Keratinocyte (primary cell): ENCODE measurements around the gene ABR. TPM values are rescaled to one million over a fixed set of nuclear protein-coding genes. Genes with fewer than 3 reads are reported as not detected.
A peak's percentile ranks its signal among the peaks of the same experiment; 100 is the strongest.

Source experiments
- DNase-seq: peaks from one replicate; pipeline ENCODE4 v3.0.0-alpha.2; 2011; ENCODE audit warnings: low read depth, missing footprints, low spot score
- FAIRE-seq: peaks from 2 replicates; lab custom pipeline; 2011; peaks lifted over from hg19 to GRCh38; lab: Jason Lieb, UNC
- H2AFZ ChIP-seq: 2 replicates; pipeline ENCODE4 v1.6.0; 2012; ENCODE audit warnings: low read length, control low read depth, inconsistent platforms; ENCODE audit not compliant: control insufficient read depth
- H3K27ac ChIP-seq: 2 replicates; pipeline ENCODE4 v1.5.1; 2011; ENCODE audit warnings: low read length; ENCODE audit not compliant: control insufficient read depth, insufficient read depth
- H3K27me3 ChIP-seq: 3 replicates; pipeline ENCODE4 v1.6.0; 2011; ENCODE audit warnings: low read length; ENCODE audit not compliant: control insufficient read depth, insufficient read depth; ENCODE audit errors: extremely low read depth
- H3K36me3 ChIP-seq, 2 experiments: 2 replicates in 1 of 2; 3 replicates in 1 of 2; pipeline ENCODE4 v1.5.1; 2011; ENCODE audit warnings: low read length in 2 of 2, mild to moderate bottlenecking in 1 of 2; ENCODE audit not compliant: control insufficient read depth in 2 of 2, insufficient read depth in 2 of 2; ENCODE audit errors: extremely low read depth in 1 of 2
- H3K4me1 ChIP-seq: 3 replicates; pipeline ENCODE4 v1.5.1; 2011; ENCODE audit warnings: low read length; ENCODE audit not compliant: control insufficient read depth, insufficient read depth; ENCODE audit errors: extremely low read depth
- H3K4me2 ChIP-seq: 3 replicates; pipeline ENCODE4 v1.6.0; 2011; ENCODE audit warnings: low read depth, low read length; ENCODE audit not compliant: control insufficient read depth, insufficient read depth; ENCODE audit errors: extremely low read depth
- H3K4me3 ChIP-seq, 3 experiments: fragments of 200-600 bp in 1 of 3; sonication (generic) in 1 of 3; 2 replicates in 2 of 3; 3 replicates in 1 of 3; pipeline ENCODE4 v1.5.1; 2011 to 2016; ENCODE audit warnings: low read length in 3 of 3, mild to moderate bottlenecking in 3 of 3, control low read depth in 2 of 3, inconsistent platforms in 1 of 3, low read depth in 1 of 3, mixed read lengths in 1 of 3, mixed run types in 1 of 3, moderate library complexity in 1 of 3; ENCODE audit not compliant: control insufficient read depth in 2 of 3, insufficient read depth in 2 of 3; ENCODE audit errors: extremely low read depth in 1 of 3
- H3K79me2 ChIP-seq: 2 replicates; pipeline ENCODE4 v1.6.0; 2012; ENCODE audit warnings: low read length; ENCODE audit not compliant: control insufficient read depth, insufficient read depth
- H3K9ac ChIP-seq: 3 replicates; pipeline ENCODE4 v1.6.0; 2011; ENCODE audit warnings: low read length; ENCODE audit not compliant: control insufficient read depth, insufficient read depth; ENCODE audit errors: extremely low read depth
- H3K9me1 ChIP-seq: 3 replicates; pipeline ENCODE4 v1.6.0; 2011; ENCODE audit warnings: low read length; ENCODE audit not compliant: control insufficient read depth, insufficient read depth; ENCODE audit errors: extremely low read depth
- H3K9me3 ChIP-seq: 2 replicates; pipeline ENCODE4 v1.5.1; 2012; ENCODE audit warnings: low read depth, low read length; ENCODE audit not compliant: control insufficient read depth
- H4K20me1 ChIP-seq: 3 replicates; pipeline ENCODE4 v1.6.0; 2011; ENCODE audit warnings: low read length; ENCODE audit not compliant: control insufficient read depth, insufficient read depth; ENCODE audit errors: extremely low read depth
- CTCF ChIP-seq, 3 experiments: IDR thresholded peaks in 1 of 3; conservative IDR thresholded peaks in 1 of 3; optimal IDR thresholded peaks in 1 of 3; 2 replicates in 2 of 3; 3 replicates in 1 of 3; pipeline versions ENCODE3 to v1.5.1; 2011; ENCODE audit warnings: low read length in 3 of 3, mild to moderate bottlenecking in 3 of 3, moderate library complexity in 2 of 3, control low read depth in 1 of 3, inconsistent platforms in 1 of 3; ENCODE audit not compliant: insufficient read depth in 2 of 3; ENCODE audit errors: extremely low read depth in 1 of 3
- EZH2 ChIP-seq: IDR thresholded peaks from one replicate; pipeline ENCODE4 v1.6.1; 2012; ENCODE audit warnings: inconsistent platforms, mild to moderate bottlenecking, low read length, moderate library complexity
- dilution Hi-C: fragments of 300-500 bp; cut with MboI; formaldehyde crosslinking; loops from one replicate; pipeline ENCODE4 v1.7.0; 2020; ENCODE audit warnings: low sequenced_read_pairs; ENCODE audit not compliant: extremely low pct_ligation_motif_present
- polyA plus RNA-seq, 5 experiments: library from polyadenylated mRNA; depleted of rRNA in 3 of 5; stranded (reverse) in 3 of 5; stranded (forward) in 1 of 5; unstranded in 1 of 5; fragments of >200 nt; gene quantifications; 1 replicate in 1 of 5; 2 replicates in 3 of 5; 3 replicates in 1 of 5; pipeline versions ENCODE4 v1.2.1 to v1.2.3, GENCODE V29; 2011 to 2012; ENCODE audit warnings: missing spikeins in 2 of 5, low read depth in 1 of 5, low replicate concordance in 1 of 5

Gene ABR
- polyA plus RNA-seq, 1 donor (not counting 4 experiments of a cell fraction or from before 2014, with no cell fraction given): 17.3 TPM

GRCh38 chr17:1206026-1206777 lies 26.4 kb upstream of the ABR start:
- no peak for TF ChIP-seq CTCF (optimal IDR thresholded peaks at IDR 0.05 in 1 of 3, IDR thresholded peaks at IDR 0.05 in 1 of 3, conservative IDR thresholded peaks at IDR 0.05 in 1 of 3; ENCODE audit: extremely low read depth in 1 of 3, insufficient read depth in 2 of 3, low read length in 3 of 3)
- no peak for TF ChIP-seq EZH2
- Histone ChIP-seq H4K20me1 (no peaks in the 10 kb centered on the region), H3K4me2 (no peak overlapping the region), H3K79me2 (no peaks in the 10 kb centered on the region), H2AFZ (no peak overlapping the region), H3K9me1 (no peaks in the 10 kb centered on the region), H3K36me3 (no peaks in the 10 kb centered on the region), H3K9ac (no peak overlapping the region), H3K9me3 (no peaks in the 10 kb centered on the region), H3K4me1 (no peaks in the 10 kb centered on the region), H3K27ac (no peak overlapping the region), H3K4me3 (no peak overlapping the region), H3K27me3 (peaks cover 7% of the 10 kb centered on the region)
- no peak for FAIRE-seq
- no peak for DNase-seq
- dilution Hi-C loops: no loop called here

- no peaks in the 10 kb centered on the region for H3K4me1 ChIP-seq
- no peaks in the 10 kb centered on the region for H3K9me1 ChIP-seq
- peak overlapping the region; percentile 85 for H3K4me2 ChIP-seq
- peak overlapping the region; percentile 60 for H3K9ac ChIP-seq
- FAIRE-seq (no peak), DNase-seq (no peak)
- H3K9me3 ChIP-seq: no peaks in the 10 kb centered on the region
- TF ChIP-seq EZH2: no peak
- TF ChIP-seq CTCF (optimal IDR thresholded peaks at IDR 0.05 in 1 of 3, IDR thresholded peaks at IDR 0.05 in 1 of 3, conservative IDR thresholded peaks at IDR 0.05 in 1 of 3; ENCODE audit: extremely low read depth in 1 of 3, insufficient read depth in 2 of 3, low read length in 3 of 3): no peak
- dilution Hi-C loops: no loop called here
- H3K4me3 ChIP-seq: peak overlapping the region; percentile 46 to 63 (median 54)
- peak overlapping the region; percentile 68 for H2AFZ ChIP-seq
- no peaks in the 10 kb centered on the region for H3K36me3 ChIP-seq
- H4K20me1 ChIP-seq: no peaks in the 10 kb centered on the region
- H3K27me3 ChIP-seq: peaks cover 7% of the 10 kb centered on the region
- no peaks in the 10 kb centered on the region for H3K79me2 ChIP-seq
- no peak overlapping the region for H3K27ac ChIP-seq
Observed at GRCh38 chr17:1203967-1204291, 24.1 kb upstream of the ABR start.
